CD4-positive, alpha-beta T cell treated with Interleukin-2 at 100 ng/mL for 4 hours (primary cell): ENCODE measurements around the gene KCNAB2.

Experiments
- DNase-seq: peaks from one replicate; pipeline ENCODE4 v3.0.0-alpha.2; 2020; ENCODE audit warnings: low spot score

KCNAB2 gene

GRCh38 chr1:6129313-6129712 is 83.6 kb downstream of the KCNAB2 start:
- DNase-seq = no peak

GRCh38 chr1:6130036-6130435 is 84.3 kb downstream of the KCNAB2 start:
- DNase-seq = no peak

GRCh38 chr1:6130596-6130995 is 84.9 kb downstream of the KCNAB2 start:
- no peak for DNase-seq

- no peak for DNase-seq
Measured at GRCh38 chr1:6131561-6131960, 85.9 kb downstream of the KCNAB2 start.

- no peak for DNase-seq
Measured at GRCh38 chr1:6133146-6133895, 87.6 kb downstream of the KCNAB2 start.

- no peak for DNase-seq
Measured at GRCh38 chr1:6134206-6134605, 88.5 kb downstream of the KCNAB2 start.

GRCh38 chr1:6134741-6135510 is 89.2 kb downstream of the KCNAB2 start:
- DNase-seq = no peak

- no peak for DNase-seq
Measured at GRCh38 chr1:6136516-6137220, 91.0 kb downstream of the KCNAB2 start.

- DNase-seq = no peak
Measured at GRCh38 chr1:6137758-6138157, 92.1 kb downstream of the KCNAB2 start.

- no peak for DNase-seq
Measured at GRCh38 chr1:6140413-6140812, 94.7 kb downstream of the KCNAB2 start.

- DNase-seq = no peak
Measured at GRCh38 chr1:6141592-6141991, 95.9 kb downstream of the KCNAB2 start.

GRCh38 chr1:6142036-6142621 is 96.4 kb downstream of the KCNAB2 start:
- DNase-seq = no peak

- DNase-seq = no peak
Measured at GRCh38 chr1:6142734-6143133, 97.0 kb downstream of the KCNAB2 start.

- DNase-seq = no peak
Measured at GRCh38 chr1:6143395-6143794, 97.7 kb downstream of the KCNAB2 start.

GRCh38 chr1:6144175-6144574 is 98.5 kb downstream of the KCNAB2 start:
- no peak for DNase-seq

- no peak for DNase-seq
Measured at GRCh38 chr1:6144647-6145395, 99.1 kb downstream of the KCNAB2 start.

- no peak for DNase-seq
Measured at GRCh38 chr1:6145396-6145750, 99.7 kb downstream of the KCNAB2 start.

- no peak for DNase-seq
Measured at GRCh38 chr1:6145864-6146410, 100.2 kb downstream of the KCNAB2 start.

GRCh38 chr1:6148497-6149241 is 103.0 kb downstream of the KCNAB2 start:
- peak; percentile 53 for DNase-seq

- no peak for DNase-seq
Measured at GRCh38 chr1:6149597-6149996, 103.9 kb downstream of the KCNAB2 start.
